HG02943 (cell line): Measurements from ENCODE around the gene GAA.
"Not testable (repeated sequence)": the region's sequence is repeated elsewhere in the genome, so short reads cannot be mapped to it uniquely, and the experiment has no call there.

Source experiments
- ATAC-seq: cut with Tn5 transposase; IDR thresholded peaks from one replicate; pipeline ENCODE4 v1.9.1; 2021; ENCODE audit warnings: mild to moderate bottlenecking, low read depth, moderate library complexity; ENCODE audit not compliant: unreplicated experiment

GAA gene

GRCh38 chr17:80138856-80139426, 37.6 kb downstream of the GAA start:
- ATAC-seq: no peak

GRCh38 chr17:80141463-80142165, 40.2 kb downstream of the GAA start:
- no peak for ATAC-seq

GRCh38 chr17:80142929-80143328, 41.5 kb downstream of the GAA start:
- no peak for ATAC-seq

GRCh38 chr17:80145076-80146075, 44.0 kb downstream of the GAA start:
- ATAC-seq: no peak

GRCh38 chr17:80146121-80147034, 45.0 kb downstream of the GAA start:
- peak; percentile 33 for ATAC-seq

- ATAC-seq: peak; percentile 79
These were observed 45.8 kb downstream of the GAA start, which contains the start of gene EIF4A3 for GRCh38 chr17:80147035-80147822. EIF4A3 (minus strand) TSS chr17:80147128; CDS start chr17:80146961, 167 bp downstream.

- ATAC-seq: no peak
These were observed 50.0 kb downstream of the GAA start for GRCh38 chr17:80151333-80151732.

GRCh38 chr17:80152081-80152702, 50.8 kb downstream of the GAA start:
- no peak for ATAC-seq

- no peak for ATAC-seq
These were observed 51.6 kb downstream of the GAA start for GRCh38 chr17:80153004-80153403.

- no peak for ATAC-seq
These were observed 52.8 kb downstream of the GAA start for GRCh38 chr17:80154166-80154565.

- ATAC-seq: not testable (repeated sequence)
These were observed 54.2 kb downstream of the GAA start for GRCh38 chr17:80155600-80155999.

- ATAC-seq: no peak
These were observed 57.5 kb downstream of the GAA start for GRCh38 chr17:80158846-80159245.

- no peak for ATAC-seq
These were observed 59.2 kb downstream of the GAA start for GRCh38 chr17:80160536-80160935.

GRCh38 chr17:80163336-80163735, 62.0 kb downstream of the GAA start:
- no peak for ATAC-seq

GRCh38 chr17:80164185-80164584, 62.8 kb downstream of the GAA start:
- ATAC-seq: no peak

- no peak for ATAC-seq
These were observed 65.1 kb downstream of the GAA start for GRCh38 chr17:80166446-80166845.

GRCh38 chr17:80168371-80168770, 67.0 kb downstream of the GAA start:
- no peak for ATAC-seq

- ATAC-seq: no peak
These were observed 67.7 kb downstream of the GAA start for GRCh38 chr17:80169107-80169506.
